Endothelial cell of umbilical vein (primary cell): ENCODE results near the gene ATP2C2. TPM values are rescaled to one million over a fixed set of nuclear protein-coding genes. Genes with fewer than 3 reads are reported as not detected.
"Not testable (repeated sequence)": the region's sequence is repeated elsewhere in the genome, so short reads cannot be mapped to it uniquely, and the experiment has no call there.

Experiments used
- BruUV-seq: library from RNA; stranded (reverse); fragments of 400-500 nt; replicated peaks from 2 replicates; lab custom pipeline; 2021; lab: Mats Ljungman, UMichigan
- CTCF ChIA-PET: fragments of 300-600, 350-600 bp; sonication (Branson Sonifier 250); formaldehyde crosslinking; loops from one replicate; lab custom pipeline; 2021; ENCODE audit warnings: antibody characterized with exemption, inconsistent platforms; lab: Charles Lee
- POLR2A ChIA-PET: fragments of 300-600, 350-600 bp; sonication (Branson Sonifier 250); formaldehyde crosslinking; loops from one replicate; lab custom pipeline; 2021; ENCODE audit warnings: antibody characterized with exemption, inconsistent platforms; lab: Charles Lee
- DNase-seq: peaks from one replicate; pipeline ENCODE4 v3.0.0-alpha.2; 2011; ENCODE audit warnings: low read depth, low spot score
- FAIRE-seq: peaks from 2 replicates; lab custom pipeline; 2011; peaks lifted over from hg19 to GRCh38; lab: Jason Lieb, UNC
- H2AFZ ChIP-seq: 2 replicates; pipeline ENCODE4 v1.6.0; 2012; ENCODE audit warnings: low read depth, low read length, control low read depth, inconsistent platforms
- H3K27ac ChIP-seq: 2 replicates; pipeline ENCODE4 v1.5.1; 2011; ENCODE audit warnings: low read depth, mild to moderate bottlenecking, control low read depth, low read length, moderate library complexity; ENCODE audit not compliant: insufficient read depth
- H3K27me3 ChIP-seq, 2 experiments: 2 replicates each; pipeline versions ENCODE4 v1.6.0 to v1.6.1; 2011; ENCODE audit warnings: low read length in 2 of 2, mixed read lengths in 1 of 2; ENCODE audit not compliant: control insufficient read depth in 2 of 2, insufficient read depth in 2 of 2
- H3K36me3 ChIP-seq, 2 experiments: 2 replicates in 1 of 2; 3 replicates in 1 of 2; pipeline ENCODE4 v1.5.1; 2011; ENCODE audit warnings: low read length in 2 of 2, mild to moderate bottlenecking in 1 of 2, moderate library complexity in 1 of 2; ENCODE audit not compliant: control insufficient read depth in 2 of 2, insufficient read depth in 2 of 2; ENCODE audit errors: extremely low read depth in 1 of 2
- H3K4me1 ChIP-seq: 3 replicates; pipeline ENCODE4 v1.5.1; 2011; ENCODE audit warnings: mild to moderate bottlenecking, low read length; ENCODE audit not compliant: control insufficient read depth, insufficient read depth; ENCODE audit errors: extremely low read depth
- H3K4me2 ChIP-seq: 2 replicates; pipeline ENCODE4 v1.6.1; 2011; ENCODE audit warnings: low read length, control low read depth, mixed read lengths; ENCODE audit not compliant: insufficient read depth
- H3K4me3 ChIP-seq, 3 experiments: fragments of 200-600 bp in 1 of 3; sonication (generic), shearing (Covaris generic) in 1 of 3; replicated peaks in 1 of 3; 2 replicates each; pipeline ENCODE4 v1.5.1; 2011 to 2016; ENCODE audit warnings: control low read depth in 3 of 3, low read length in 3 of 3, mild to moderate bottlenecking in 2 of 3, inconsistent platforms in 1 of 3, low read depth in 1 of 3, moderate library complexity in 1 of 3; ENCODE audit not compliant: insufficient read depth in 1 of 3
- H3K79me2 ChIP-seq: 2 replicates; pipeline ENCODE4 v1.6.0; 2012; ENCODE audit warnings: low read length, inconsistent platforms; ENCODE audit not compliant: control insufficient read depth, insufficient read depth
- H3K9ac ChIP-seq: replicated peaks from 2 replicates; pipeline ENCODE3; 2011; ENCODE audit warnings: low read length, control low read depth; ENCODE audit not compliant: insufficient read depth; ENCODE audit errors: extremely low read depth
- H3K9me1 ChIP-seq: replicated peaks from 3 replicates; pipeline ENCODE4 v1.6.0; 2011; ENCODE audit warnings: mild to moderate bottlenecking, low read length; ENCODE audit not compliant: control insufficient read depth, insufficient read depth; ENCODE audit errors: extremely low read depth
- H3K9me3 ChIP-seq: replicated peaks from 2 replicates; pipeline ENCODE4 v1.5.1; 2012; ENCODE audit warnings: low read length, inconsistent platforms; ENCODE audit not compliant: control insufficient read depth, insufficient read depth
- H4K20me1 ChIP-seq: replicated peaks from 2 replicates; pipeline ENCODE3; 2011; ENCODE audit warnings: mild to moderate bottlenecking, low read length; ENCODE audit not compliant: control insufficient read depth, insufficient read depth; ENCODE audit errors: extremely low read depth
- EZH2 ChIP-seq: IDR thresholded peaks from 2 replicates; pipeline ENCODE4 v1.6.1; 2012; ENCODE audit warnings: borderline replicate concordance, low read depth, mild to moderate bottlenecking, moderate library complexity, low read length, inconsistent platforms; ENCODE audit not compliant: severe bottlenecking
- FOS ChIP-seq: IDR thresholded peaks from 2 replicates; pipeline ENCODE4 v1.6.1; 2011; ENCODE audit warnings: mild to moderate bottlenecking, low read length, moderate library complexity, borderline replicate concordance; ENCODE audit not compliant: insufficient read depth
- GATA2 ChIP-seq: IDR thresholded peaks from 2 replicates; pipeline ENCODE4 v1.7.0; 2011; ENCODE audit warnings: low read depth, mild to moderate bottlenecking, moderate library complexity, mixed read lengths, low read length; ENCODE audit not compliant: insufficient read length, insufficient read depth
- JUN ChIP-seq: IDR thresholded peaks from 2 replicates; pipeline ENCODE4 v1.6.1; 2011; ENCODE audit warnings: borderline replicate concordance, low read depth; ENCODE audit not compliant: insufficient read length, insufficient read depth
- MYC ChIP-seq: IDR thresholded peaks from one replicate; pipeline ENCODE4 v1.6.1; 2011; ENCODE audit warnings: mild to moderate bottlenecking, low read depth, low read length
- POLR2A ChIP-seq: IDR thresholded peaks from 2 replicates; pipeline ENCODE4 v1.6.1; 2012; ENCODE audit warnings: low read depth, mild to moderate bottlenecking, control low read depth, low read length
- POLR2AphosphoS5 ChIP-seq: IDR thresholded peaks from 2 replicates; pipeline ENCODE4 v1.6.1; 2012; ENCODE audit warnings: low read depth, mild to moderate bottlenecking, control low read depth, low read length, moderate library complexity; ENCODE audit not compliant: insufficient read depth
- dilution Hi-C: fragments of 300-500 bp; cut with MboI; formaldehyde crosslinking; loops from one replicate; pipeline ENCODE4 v1.15.0; 2019; ENCODE audit warnings: low sequenced_read_pairs; ENCODE audit not compliant: extremely low pct_ligation_motif_present
- intact Hi-C: fragments of 100-400 bp; cut with micrococcal nuclease; formaldehyde crosslinking; loops from one replicate; pipeline ENCODE4 v1.10.0; 2022
- polyA plus RNA-seq, 4 experiments: library from polyadenylated mRNA; depleted of rRNA in 3 of 4; stranded (reverse) in 3 of 4; unstranded in 1 of 4; fragments of >200 nt; gene quantifications; 2 replicates each; pipeline versions ENCODE4 v1.2.1 to v1.2.3, GENCODE V29; 2011 to 2012; ENCODE audit warnings: missing spikeins in 1 of 4
- total RNA-seq: library from RNA; stranded (reverse); gene quantifications from 2 replicates; pipeline ENCODE4 v1.2.3, GENCODE V29; 2021
- TF ChIP-seq, protein P1 (sequence below): IDR thresholded peaks from 2 replicates; pipeline ENCODE4 v1.6.1; 2011; ENCODE audit not compliant: insufficient read depth, insufficient read length
- TF ChIP-seq, protein P2 (sequence below), 2 donors: IDR thresholded peaks; 1 replicate in 1 of 2; 2 replicates in 1 of 2; pipeline ENCODE4 v1.5.1; 2011; ENCODE audit warnings: low read length in 2 of 2, mild to moderate bottlenecking in 2 of 2, moderate library complexity in 2 of 2, control low read depth in 1 of 2, inconsistent platforms in 1 of 2, low read depth in 1 of 2; ENCODE audit not compliant: insufficient read depth in 1 of 2; ENCODE audit errors: extremely low read depth in 1 of 2

The ATP2C2 gene
- total and polyA plus RNA-seq, 2 donors (not counting 3 experiments of a cell fraction or from before 2014, with no cell fraction given), result not detected

DNA sequence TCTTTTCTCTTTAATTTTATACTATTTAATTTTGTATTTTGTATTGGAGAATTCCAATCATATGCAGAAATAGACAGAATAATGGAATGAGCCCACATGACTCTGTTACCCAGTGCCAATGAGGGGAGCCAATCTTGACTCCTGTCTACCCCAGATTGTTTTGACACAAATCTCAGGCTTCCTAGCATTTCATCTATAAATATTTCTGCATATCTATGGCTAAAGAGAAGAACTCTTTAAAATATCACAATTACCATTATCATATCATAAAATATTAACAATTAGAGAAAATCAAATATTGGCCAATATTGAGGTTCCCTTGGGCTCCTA, 23.7 kb downstream of the ATP2C2 start:
- intact Hi-C loops (no loop called here), dilution Hi-C loops (no loop called here)
- no peaks in the 10 kb centered on the region for H3K4me1 ChIP-seq
- no peaks in the 10 kb centered on the region for H3K9me1 ChIP-seq
- no peak overlapping the region for H3K4me2 ChIP-seq
- BruUV-seq, result no TSS peak
- no peaks in the 10 kb centered on the region for H3K36me3 ChIP-seq
- no peak for TF ChIP-seq POLR2AphosphoS5
- TF ChIP-seq, protein P1, sequence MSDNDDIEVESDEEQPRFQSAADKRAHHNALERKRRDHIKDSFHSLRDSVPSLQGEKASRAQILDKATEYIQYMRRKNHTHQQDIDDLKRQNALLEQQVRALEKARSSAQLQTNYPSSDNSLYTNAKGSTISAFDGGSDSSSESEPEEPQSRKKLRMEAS, result no peak
- no peak for TF ChIP-seq GATA2
- no peak for TF ChIP-seq MYC
- TF ChIP-seq EZH2, result no peak
- TF ChIP-seq, protein P2, sequence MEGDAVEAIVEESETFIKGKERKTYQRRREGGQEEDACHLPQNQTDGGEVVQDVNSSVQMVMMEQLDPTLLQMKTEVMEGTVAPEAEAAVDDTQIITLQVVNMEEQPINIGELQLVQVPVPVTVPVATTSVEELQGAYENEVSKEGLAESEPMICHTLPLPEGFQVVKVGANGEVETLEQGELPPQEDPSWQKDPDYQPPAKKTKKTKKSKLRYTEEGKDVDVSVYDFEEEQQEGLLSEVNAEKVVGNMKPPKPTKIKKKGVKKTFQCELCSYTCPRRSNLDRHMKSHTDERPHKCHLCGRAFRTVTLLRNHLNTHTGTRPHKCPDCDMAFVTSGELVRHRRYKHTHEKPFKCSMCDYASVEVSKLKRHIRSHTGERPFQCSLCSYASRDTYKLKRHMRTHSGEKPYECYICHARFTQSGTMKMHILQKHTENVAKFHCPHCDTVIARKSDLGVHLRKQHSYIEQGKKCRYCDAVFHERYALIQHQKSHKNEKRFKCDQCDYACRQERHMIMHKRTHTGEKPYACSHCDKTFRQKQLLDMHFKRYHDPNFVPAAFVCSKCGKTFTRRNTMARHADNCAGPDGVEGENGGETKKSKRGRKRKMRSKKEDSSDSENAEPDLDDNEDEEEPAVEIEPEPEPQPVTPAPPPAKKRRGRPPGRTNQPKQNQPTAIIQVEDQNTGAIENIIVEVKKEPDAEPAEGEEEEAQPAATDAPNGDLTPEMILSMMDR (IDR thresholded peaks at IDR 0.05; ENCODE audit: extremely low read depth in 1 of 2, insufficient read depth in 1 of 2, low read depth in 1 of 2, low read length in 2 of 2), result no peak
- TF ChIP-seq JUN, result no peak
- TF ChIP-seq POLR2A, result no peak
- no peak for TF ChIP-seq FOS
- H3K9me3 ChIP-seq, result no peaks in the 10 kb centered on the region
- H3K4me3 ChIP-seq, result no peak overlapping the region
- DNase-seq, result no peak
- H3K27ac ChIP-seq, result no peak overlapping the region
- no peak overlapping the region for H3K9ac ChIP-seq
- ChIA-PET POLR2A (no interaction called here), CTCF (no interaction called here)
- no peak overlapping the region for H2AFZ ChIP-seq
- H4K20me1 ChIP-seq, result no peaks in the 10 kb centered on the region
- no peaks in the 10 kb centered on the region for H3K79me2 ChIP-seq
- FAIRE-seq, result no peak
- H3K27me3 ChIP-seq, result no peaks in the 10 kb centered on the region

DNA sequence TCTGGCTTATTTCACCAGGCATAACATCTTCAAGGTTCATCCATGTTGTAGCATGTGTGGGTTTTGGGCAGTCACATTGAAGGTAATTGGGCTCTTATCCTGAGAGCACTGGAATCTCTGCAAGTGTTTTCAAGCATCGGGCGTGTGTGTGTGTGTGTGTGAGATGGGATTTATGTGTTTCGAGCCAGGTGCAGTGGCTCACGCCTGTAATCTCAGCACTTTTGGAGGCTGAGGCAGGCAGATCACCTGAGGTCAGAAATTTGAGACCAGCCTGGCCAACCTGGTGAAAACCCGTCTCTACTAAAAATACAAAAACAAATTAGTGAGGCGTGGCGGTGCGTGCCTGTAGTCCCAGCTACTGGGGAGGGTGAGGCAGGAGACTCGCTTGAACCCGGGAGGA, 27.7 kb downstream of the ATP2C2 start:
- FAIRE-seq, POLR2A ChIA-PET, dilution Hi-C loops, CTCF ChIA-PET, H3K36me3 ChIP-seq, DNase-seq, H3K4me1 ChIP-seq, H3K79me2 ChIP-seq, H2AFZ ChIP-seq, H3K9me3 ChIP-seq, BruUV-seq, H3K9me1 ChIP-seq, H3K9ac ChIP-seq, intact Hi-C loops, H4K20me1 ChIP-seq, H3K27me3 ChIP-seq, H3K4me3 ChIP-seq, H3K4me2 ChIP-seq, H3K27ac ChIP-seq: not testable (repeated sequence)
